Esophagus squamous epithelium (tissue), 4 donors: ENCODE data around the gene SEC22C.

Experiments
- POLR2A ChIP-seq, 4 donors: fragments of 450-650 bp; IDR thresholded peaks; one replicate each; pipeline ENCODE4 v1.6.1; 2017; ENCODE audit warnings: antibody characterized with exemption in 4 of 4, mild to moderate bottlenecking in 4 of 4, moderate library complexity in 3 of 4
- TF ChIP-seq, protein P1 (sequence below), 6 experiments: fragments of 450-650 bp in 4 of 6; fragments of 200-600 bp in 2 of 6; sonication (generic) in 2 of 6; IDR thresholded peaks; one replicate each; pipeline ENCODE4 v1.5.1; 2016 to 2019; ENCODE audit warnings: antibody characterized with exemption in 6 of 6, mild to moderate bottlenecking in 4 of 6, moderate library complexity in 4 of 6

DNA sequence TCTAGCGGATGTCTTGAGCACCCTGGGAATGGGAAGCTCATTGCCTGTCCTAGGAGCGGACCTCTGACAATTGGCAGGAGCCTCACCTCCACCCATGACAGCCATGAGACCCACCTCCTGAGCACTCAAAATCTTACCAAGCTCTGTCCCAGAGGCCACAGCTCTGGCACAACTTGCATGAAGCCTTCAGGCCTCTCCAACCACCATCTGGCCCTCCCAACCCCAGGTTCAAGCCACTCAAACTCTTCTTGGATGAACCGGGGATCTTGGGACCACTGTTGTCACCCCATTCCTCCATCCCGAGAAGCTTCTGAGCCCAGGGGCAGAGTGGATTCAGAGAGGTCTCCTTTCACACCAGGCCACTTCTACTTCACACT lies 77.8 kb downstream of the SEC22C start:
- no peak for TF ChIP-seq POLR2A (IDR thresholded peaks at IDR 0.05)
- TF ChIP-seq, protein P1, sequence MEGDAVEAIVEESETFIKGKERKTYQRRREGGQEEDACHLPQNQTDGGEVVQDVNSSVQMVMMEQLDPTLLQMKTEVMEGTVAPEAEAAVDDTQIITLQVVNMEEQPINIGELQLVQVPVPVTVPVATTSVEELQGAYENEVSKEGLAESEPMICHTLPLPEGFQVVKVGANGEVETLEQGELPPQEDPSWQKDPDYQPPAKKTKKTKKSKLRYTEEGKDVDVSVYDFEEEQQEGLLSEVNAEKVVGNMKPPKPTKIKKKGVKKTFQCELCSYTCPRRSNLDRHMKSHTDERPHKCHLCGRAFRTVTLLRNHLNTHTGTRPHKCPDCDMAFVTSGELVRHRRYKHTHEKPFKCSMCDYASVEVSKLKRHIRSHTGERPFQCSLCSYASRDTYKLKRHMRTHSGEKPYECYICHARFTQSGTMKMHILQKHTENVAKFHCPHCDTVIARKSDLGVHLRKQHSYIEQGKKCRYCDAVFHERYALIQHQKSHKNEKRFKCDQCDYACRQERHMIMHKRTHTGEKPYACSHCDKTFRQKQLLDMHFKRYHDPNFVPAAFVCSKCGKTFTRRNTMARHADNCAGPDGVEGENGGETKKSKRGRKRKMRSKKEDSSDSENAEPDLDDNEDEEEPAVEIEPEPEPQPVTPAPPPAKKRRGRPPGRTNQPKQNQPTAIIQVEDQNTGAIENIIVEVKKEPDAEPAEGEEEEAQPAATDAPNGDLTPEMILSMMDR (IDR thresholded peaks at IDR 0.05) = no peak
